ENCODE results near the gene DIS3L2. TPM values are rescaled to one million over a fixed set of nuclear protein-coding genes. Genes with fewer than 3 reads are reported as not detected.
A peak's percentile ranks its signal among the peaks of the same experiment; 100 is the strongest.

Gene DIS3L2
- total and polyA plus RNA-seq, 2 experiments from 2014 or later = 35.5 to 50.1 TPM

- Histone ChIP-seq H3K36me3 (no peaks in the 10 kb centered on the region), H3K27ac (no peak overlapping the region), H3K27me3 (no peaks in the 10 kb centered on the region), H3K4me3 (no peak overlapping the region), H3K4me1 (ENCODE audit: low read depth) (peaks cover 8% of the 10 kb centered on the region), H3K9me3 (ENCODE audit: low read depth) (no peaks in the 10 kb centered on the region)
- no peak for TF ChIP-seq CTCF (IDR thresholded peaks at IDR 0.05; ENCODE audit: low read depth, low read length)
- DNase-seq (ENCODE audit: low read depth in 1 of 2, low spot score in 1 of 2) = peak in 1 of 2 donors; percentile 20
Measured at GRCh38 chr2:232316461-232317330, 355.2 kb downstream of the DIS3L2 start.

- DNase-seq (ENCODE audit: low read depth in 1 of 2, low spot score in 1 of 2) = no peak
Measured at GRCh38 chr2:232318169-232318855, 356.8 kb downstream of the DIS3L2 start.

GRCh38 chr2:232319067-232319802 lies 357.7 kb downstream of the DIS3L2 start:
- H3K36me3 ChIP-seq = no peaks in the 10 kb centered on the region
- no peak overlapping the region for H3K27ac ChIP-seq
- no peak overlapping the region for H3K4me3 ChIP-seq
- H3K9me3 ChIP-seq (ENCODE audit: low read depth) = no peaks in the 10 kb centered on the region
- no peaks in the 10 kb centered on the region for H3K27me3 ChIP-seq
- peaks cover 8% of the 10 kb centered on the region for H3K4me1 ChIP-seq (ENCODE audit: low read depth)
- DNase-seq (ENCODE audit: low read depth in 1 of 2, low spot score in 1 of 2) = no peak
- no peak for TF ChIP-seq CTCF (IDR thresholded peaks at IDR 0.05; ENCODE audit: low read depth, low read length)

More at GRCh38 chr2:232318169-232318855, 356.8 kb downstream of the DIS3L2 start:
- no peaks in the 10 kb centered on the region for H3K27me3 ChIP-seq
- peaks cover 8% of the 10 kb centered on the region for H3K4me1 ChIP-seq (ENCODE audit: low read depth)
- H3K9me3 ChIP-seq (ENCODE audit: low read depth) = no peaks in the 10 kb centered on the region
- no peak overlapping the region for H3K27ac ChIP-seq
- no peak for TF ChIP-seq CTCF (IDR thresholded peaks at IDR 0.05; ENCODE audit: low read depth, low read length)
- no peaks in the 10 kb centered on the region for H3K36me3 ChIP-seq
- no peak overlapping the region for H3K4me3 ChIP-seq

- H3K4me1 ChIP-seq (ENCODE audit: low read depth) = peaks cover 8% of the 10 kb centered on the region
- H3K9me3 ChIP-seq (ENCODE audit: low read depth) = no peaks in the 10 kb centered on the region
- no peaks in the 10 kb centered on the region for H3K27me3 ChIP-seq
- peak in 1 of 2 donors; percentile 23 for DNase-seq (ENCODE audit: low read depth in 1 of 2, low spot score in 1 of 2)
- H3K4me3 ChIP-seq = no peak overlapping the region
- no peak for TF ChIP-seq CTCF (IDR thresholded peaks at IDR 0.05; ENCODE audit: low read depth, low read length)
- H3K36me3 ChIP-seq = no peaks in the 10 kb centered on the region
- no peak overlapping the region for H3K27ac ChIP-seq
Measured at GRCh38 chr2:232319803-232320442, 358.4 kb downstream of the DIS3L2 start.

GRCh38 chr2:232320443-232320803 lies 358.9 kb downstream of the DIS3L2 start:
- H3K9me3 ChIP-seq (ENCODE audit: low read depth) = no peaks in the 10 kb centered on the region
- no peak for TF ChIP-seq CTCF (IDR thresholded peaks at IDR 0.05; ENCODE audit: low read depth, low read length)
- no peak overlapping the region for H3K4me3 ChIP-seq
- H3K27ac ChIP-seq = no peak overlapping the region
- peaks cover 8% of the 10 kb centered on the region for H3K4me1 ChIP-seq (ENCODE audit: low read depth)
- H3K36me3 ChIP-seq = no peaks in the 10 kb centered on the region
- no peaks in the 10 kb centered on the region for H3K27me3 ChIP-seq
- DNase-seq (ENCODE audit: low read depth in 1 of 2, low spot score in 1 of 2) = no peak

Measured in cardiac muscle cell (in vitro differentiated cells and primary cell).